Limb (tissue), 2 donors: ENCODE results near the gene FAM120B.
A peak's percentile ranks its signal among the peaks of the same experiment; 100 is the strongest.

Experiments used
- DNase-seq, 2 donors: peaks; one replicate each; pipeline ENCODE4 v3.0.0-alpha.2; 2016; ENCODE audit errors: extremely low spot score in 2 of 2

Gene FAM120B

DNA sequence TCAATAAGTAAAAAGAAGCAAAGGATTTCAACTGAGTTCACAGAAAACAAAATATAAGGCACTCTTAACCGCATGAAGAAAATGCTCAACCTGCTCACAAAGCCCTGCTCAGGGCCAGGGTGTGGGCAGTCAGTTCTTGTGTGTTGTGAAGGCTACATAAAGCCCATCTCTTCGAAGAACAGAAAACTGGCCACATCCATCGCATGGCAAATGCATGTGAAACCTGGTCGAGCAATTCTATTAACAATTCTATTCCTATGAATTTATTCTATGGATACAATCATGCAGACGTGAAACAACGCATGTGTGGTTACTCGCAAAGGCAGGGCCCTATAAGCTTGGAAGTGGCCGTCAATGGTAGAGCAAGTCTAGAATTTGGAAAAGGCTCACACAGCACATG is 136.0 kb downstream of the FAM120B start:
- DNase-seq: no peak

DNA sequence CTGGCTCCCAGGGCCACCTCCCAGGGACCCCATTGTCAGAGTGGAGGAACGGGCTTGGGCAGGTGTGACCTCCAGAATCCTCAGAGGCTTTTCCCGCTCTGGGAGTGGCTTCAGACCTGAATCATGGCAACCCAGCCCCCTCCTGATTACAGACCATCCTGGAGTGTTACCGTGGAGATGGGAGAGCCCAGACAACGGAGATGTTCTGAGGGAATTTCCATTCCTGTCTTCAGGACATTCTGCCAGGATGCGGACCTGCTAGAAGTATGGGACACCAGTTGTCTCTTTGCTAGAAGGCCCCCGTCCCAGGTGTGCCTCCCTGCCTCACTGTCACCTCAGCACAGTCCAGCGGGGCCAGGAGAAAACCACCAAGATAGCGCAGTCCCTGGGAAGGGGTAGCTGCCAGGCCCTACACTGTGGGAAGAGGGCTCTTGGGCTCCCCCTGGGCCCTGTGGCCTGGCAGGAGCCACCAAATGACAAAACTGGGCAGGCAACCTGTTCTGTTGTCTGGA is 136.6 kb downstream of the FAM120B start:
- DNase-seq: peak in 1 of 2 donors; percentile 24

DNA sequence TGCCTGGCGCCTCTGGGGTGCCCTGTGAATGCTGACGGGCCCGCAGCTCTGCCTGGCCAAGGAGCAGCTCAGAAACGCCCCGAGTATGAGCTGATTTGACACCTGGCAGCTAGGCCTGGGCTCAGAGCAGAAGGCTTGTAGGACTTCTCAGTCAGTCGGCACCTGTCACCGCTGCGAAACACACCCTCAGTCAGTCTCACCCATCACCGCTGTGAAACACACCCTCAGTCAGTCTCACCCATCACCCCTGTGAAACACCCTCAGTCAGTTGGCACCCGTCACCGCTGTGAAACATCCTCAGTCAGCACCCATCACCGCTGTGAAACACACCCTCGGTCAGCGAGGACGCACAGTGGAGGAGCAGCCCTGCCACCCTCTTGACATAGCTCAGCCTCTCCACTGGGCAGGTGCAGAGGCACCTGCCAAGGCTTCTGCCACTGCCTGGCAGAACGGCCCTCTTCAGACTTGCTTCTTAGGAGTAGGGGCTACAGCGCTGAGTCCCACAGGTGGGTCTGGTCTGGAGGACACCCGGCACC is 137.6 kb downstream of the FAM120B start:
- peak in 1 of 2 donors; percentile 23 for DNase-seq

DNA sequence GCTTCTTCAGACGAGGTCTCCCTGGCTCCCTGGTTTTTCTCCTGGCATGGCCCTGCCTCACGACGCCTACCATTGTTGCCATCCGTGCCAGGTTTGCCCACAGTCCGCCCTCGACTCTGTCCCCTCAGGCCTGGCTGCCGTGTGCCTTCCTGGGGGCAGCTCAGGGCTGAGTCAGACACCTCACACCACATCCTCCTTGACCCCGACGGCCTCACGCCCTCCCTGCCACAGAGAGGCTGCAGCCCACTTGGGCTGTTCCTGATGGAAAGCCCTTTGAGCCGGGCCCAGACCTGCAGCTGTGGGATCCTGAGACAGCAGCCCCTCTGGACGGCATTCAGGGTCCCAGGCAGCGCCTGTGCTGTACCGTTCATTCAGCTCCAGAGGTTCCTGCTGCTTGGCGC is 138.3 kb downstream of the FAM120B start:
- DNase-seq: peak in 1 of 2 donors; percentile 34

DNA sequence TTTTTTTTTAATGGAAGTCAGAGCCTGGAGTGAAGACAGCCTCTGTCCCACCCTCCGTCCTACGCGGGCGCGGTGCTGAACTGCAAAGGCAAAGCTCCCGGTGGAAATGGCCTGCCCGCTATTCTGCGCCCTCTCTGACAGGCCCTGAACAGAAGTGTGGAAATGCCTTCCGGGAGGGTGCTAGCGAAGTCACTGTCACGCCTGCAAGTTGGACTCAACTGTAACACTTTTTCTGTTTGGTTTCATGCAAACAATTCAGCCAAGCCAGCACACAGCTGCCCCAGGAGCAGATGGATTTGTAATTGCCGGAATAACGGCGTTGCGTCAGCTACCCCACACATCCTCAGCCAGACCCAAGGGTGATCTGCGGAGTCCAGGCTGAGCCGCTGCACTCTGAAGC is 138.9 kb downstream of the FAM120B start:
- peak; percentile 52 to 58 for DNase-seq

DNA sequence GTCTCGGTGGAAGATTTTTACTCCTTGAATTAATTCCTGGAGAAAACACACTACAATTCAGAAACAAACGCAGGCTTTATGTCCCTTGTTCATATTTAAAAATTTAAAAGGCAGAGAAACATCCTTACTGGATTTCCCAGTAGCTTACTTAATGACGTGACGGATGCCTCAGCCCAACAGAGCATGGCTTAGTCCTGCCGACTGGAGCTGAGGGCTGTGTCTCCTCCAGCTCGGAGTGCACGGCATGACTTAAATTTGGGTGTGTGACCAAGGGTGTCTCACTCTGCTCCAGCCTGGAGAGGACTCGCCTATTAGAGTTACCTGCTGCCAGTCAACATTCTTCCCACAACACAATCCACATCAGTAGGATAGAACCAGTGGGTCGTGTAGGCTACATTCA is 139.4 kb downstream of the FAM120B start:
- peak in 1 of 2 donors; percentile 27 for DNase-seq

DNA sequence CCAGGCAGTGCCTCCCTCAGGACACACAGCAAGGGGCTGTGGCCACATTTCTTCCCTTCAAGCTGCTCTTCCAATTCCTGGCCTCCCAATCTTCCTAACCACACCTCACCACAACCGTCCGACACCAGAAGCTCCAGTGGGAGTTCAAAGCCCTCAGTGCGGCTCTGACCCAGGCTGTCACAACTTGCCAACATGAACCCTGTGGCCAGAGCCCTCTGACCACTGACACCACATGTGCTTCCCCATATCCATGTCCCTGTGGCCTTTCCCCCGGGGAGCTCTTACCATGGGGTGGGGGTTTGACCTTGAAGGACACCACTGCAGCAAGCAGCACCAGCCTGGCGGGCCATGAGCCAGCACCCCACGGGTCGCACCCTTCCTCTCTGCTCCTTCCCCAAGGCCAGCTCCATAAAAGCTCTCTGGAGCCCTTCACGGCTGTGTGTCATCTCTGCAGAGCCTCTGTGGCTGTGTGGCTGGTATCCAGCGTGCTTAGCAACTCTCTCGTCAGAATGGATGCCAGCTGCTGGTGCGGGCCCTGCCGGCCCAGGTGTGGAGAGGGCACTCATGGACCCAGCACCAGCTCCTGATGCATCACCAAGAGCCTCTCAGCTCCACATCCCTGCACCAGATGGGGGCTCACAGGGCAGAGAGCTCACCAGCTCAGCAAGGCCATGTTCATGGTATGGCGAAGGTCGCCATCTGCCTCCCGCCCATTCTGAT is 140.4 kb downstream of the FAM120B start:
- peak in 1 of 2 donors; percentile 21 for DNase-seq

DNA sequence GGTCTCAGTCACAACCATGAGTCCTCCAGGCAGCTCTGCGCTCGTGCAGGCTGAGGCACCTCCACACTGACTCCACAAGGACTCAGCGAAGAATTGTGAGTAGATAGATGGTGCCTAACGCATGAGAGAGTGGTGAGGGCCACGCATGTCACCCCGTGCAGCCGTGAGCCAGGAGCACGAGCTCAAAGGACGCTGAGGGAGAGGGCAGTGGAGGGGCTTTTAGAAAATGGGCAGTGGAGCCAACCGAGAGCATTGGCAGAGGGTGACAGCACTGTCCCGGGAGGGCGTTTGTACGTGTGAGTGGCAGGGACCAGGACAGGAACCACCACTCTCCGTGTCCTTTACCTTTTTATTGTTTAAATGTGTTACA is 141.0 kb downstream of the FAM120B start:
- DNase-seq: no peak

DNA sequence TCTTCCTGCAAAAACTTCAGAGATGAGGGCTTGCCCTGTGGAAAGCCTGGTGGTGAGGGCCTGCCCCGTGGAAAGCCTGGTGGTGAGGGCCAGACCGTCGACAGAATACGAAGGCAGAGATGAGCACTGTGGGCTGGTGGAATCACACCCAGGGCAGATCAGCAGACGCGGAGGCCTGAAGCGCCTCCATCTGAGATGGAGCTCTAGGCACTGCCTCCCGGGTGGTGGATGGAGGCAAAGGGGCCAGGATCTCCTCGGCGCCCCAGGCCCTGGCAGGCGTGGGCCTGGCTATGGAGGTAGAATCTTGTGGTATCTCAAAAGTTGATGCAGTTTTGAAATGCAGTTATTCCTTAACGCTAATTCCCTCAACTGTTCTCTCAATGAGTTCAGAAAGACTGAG is 141.8 kb downstream of the FAM120B start:
- peak in 1 of 2 donors; percentile 12 for DNase-seq

DNA sequence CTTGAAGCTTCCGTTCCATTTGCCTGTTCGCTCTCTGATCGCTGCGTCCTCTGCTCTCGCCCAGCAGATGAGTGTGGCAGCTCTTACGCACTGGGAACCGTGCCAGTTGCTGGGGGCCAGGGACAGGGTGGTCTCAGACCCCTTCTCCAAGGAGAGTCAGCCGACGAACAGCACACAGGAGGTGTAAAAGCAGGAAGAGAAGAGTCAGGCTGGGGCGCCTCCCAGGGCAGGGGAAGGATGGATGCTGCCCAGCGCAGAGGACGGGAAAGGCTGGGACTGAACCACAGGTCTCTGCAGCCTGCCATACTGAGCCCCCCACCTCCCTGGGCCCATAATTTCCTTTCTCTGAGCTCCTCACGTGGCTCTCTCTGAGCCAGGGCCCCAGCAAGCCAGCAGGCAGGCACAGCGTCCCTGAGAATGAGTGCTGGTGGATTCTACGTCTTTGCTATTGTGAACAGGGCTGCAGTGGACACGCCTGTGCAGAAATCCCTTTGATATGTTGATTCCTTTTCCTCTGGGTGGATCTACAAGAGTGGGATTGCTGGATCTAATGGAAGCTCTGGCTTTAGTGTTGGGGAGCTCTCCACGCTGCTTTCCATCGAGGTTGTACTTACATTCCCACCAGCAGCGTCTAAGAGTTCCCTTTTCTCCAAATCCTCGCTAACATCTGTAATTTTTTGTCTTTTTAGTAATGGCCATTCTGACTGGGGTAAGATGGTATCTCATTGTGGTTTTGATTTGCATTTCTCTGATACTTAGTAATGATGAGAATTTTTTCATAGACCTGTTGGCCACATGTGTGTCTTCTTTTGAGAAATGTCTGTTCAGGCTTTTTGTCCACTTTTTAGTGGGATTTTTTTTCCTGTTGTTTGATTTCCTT is 142.4 kb downstream of the FAM120B start:
- peak in 1 of 2 donors; percentile 40 for DNase-seq

DNA sequence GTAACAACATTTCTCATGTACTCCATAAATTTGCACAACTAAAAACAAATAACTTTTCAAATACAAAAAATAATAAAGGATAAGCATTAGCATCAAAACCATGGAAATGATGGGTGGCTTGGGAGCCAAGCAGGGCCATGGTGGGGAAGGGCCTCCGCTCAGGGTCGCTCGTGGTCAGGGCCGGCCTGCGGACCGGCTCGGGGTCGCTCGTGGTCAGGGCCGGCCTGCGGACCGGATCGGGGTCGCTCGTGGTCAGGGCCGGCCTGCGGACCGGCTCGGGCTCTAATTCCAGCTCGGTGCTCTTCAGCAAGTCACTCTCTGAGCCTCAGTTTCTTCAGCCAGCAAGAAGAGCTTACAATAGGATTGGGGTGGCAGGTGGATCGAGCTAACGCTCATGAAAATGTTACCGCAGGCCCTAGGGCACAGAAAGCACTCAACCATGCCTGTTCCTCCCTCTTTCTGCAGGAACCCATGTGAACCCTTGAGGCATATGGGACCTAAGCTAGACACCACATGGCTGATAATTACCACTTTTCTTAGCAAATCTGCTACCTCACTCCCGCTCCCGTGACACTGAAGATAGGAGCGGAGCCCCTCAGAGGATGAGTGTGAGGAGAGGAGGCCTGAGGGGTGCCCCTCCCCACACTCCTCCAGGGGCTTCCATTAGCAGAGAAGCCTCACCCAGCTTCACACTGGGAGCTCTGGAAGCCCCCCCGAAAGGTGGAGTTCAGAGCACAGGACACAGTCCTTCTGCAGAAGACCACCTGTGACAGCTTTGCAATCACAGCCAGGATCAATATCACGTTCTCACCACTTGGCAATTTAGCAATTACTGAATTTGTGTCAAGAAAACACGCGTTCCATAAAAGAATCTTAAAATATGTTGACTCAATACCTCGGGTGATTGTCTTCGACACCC is 143.5 kb downstream of the FAM120B start:
- DNase-seq: peak in 1 of 2 donors; percentile 21

DNA sequence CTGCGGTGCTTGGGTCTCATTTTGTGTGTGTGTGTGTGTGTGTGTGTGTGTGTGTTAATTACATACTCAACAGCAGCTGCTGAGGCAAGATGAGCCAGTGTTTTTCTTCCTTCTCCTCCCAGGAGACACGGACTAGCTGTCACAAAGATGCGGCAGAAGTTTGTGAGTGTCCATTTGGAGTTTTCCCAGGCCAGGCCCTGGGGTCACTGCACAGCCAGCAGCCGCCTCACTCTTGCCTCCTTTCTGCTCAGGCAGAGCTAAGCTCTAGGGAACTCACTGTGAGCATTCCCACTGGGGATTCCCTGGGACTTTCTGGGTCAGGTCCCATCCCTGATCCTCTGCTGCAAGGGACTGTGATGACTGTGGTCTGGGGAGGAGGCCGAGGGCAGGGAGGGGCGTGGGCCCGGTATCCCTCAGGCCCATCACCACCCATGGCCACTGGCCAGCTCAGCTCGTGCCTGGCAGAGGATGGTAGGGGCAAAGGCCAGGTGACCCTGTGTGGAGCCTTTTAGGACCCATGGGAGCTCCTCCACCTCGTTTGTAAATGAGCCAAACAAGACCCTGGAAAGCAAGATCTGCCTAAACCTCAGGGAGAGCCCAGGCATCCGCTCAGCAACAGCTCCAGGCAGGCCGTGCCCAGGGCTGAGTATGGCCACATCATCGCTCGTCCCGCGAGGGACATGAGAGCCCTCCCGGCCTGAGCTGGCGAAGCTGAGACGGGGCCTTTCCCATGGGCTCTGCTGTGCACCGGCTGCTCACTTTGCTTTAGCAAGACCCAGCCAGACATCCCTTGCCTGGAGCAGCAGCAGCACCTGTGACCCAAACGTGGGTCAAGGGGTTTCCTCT is 144.6 kb downstream of the FAM120B start:
- peak in 1 of 2 donors; percentile 23 for DNase-seq

DNA sequence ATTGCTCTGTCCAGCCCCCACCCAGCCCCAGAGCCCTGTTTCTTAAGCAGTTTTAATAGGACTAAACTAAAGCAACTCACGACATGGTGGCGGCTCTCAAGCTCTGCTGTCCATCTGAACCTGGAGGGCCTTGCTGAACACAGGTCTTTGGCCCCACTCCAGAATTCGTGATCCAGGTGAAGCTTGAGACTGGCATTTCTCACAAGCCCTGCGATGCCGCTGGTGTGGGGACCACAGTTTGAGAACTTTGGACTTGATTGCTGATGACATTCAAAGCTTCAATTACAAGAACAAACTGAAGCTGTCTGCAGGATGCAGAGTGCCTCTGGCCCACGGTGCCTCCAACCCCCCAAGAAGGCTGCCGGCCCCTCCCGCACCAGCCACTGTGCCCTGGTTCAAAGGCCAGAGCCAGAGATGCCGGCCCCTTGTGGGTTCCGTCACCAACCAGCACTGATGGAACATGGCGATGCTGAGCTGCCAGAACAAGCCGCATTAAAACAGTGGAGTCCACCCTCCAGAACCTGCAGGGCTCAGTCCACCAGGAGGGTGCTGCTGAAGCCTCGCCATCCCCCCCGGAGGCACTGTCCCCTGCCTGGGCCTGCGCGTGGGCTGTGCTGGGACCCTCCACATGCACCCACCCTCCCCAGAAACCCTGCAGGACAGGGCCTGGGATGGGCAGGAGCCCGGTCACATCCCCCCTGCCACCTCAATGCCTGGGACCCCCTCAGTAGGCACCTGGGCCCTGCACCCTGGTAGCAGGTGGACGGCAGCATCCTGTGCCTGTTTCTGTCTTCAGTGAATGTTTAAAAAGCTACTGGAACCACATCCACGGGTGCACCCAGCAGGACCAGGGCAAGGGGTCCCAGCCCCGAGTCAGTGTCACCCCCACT is 145.4 kb downstream of the FAM120B start:
- DNase-seq: peak in 1 of 2 donors; percentile 14

DNA sequence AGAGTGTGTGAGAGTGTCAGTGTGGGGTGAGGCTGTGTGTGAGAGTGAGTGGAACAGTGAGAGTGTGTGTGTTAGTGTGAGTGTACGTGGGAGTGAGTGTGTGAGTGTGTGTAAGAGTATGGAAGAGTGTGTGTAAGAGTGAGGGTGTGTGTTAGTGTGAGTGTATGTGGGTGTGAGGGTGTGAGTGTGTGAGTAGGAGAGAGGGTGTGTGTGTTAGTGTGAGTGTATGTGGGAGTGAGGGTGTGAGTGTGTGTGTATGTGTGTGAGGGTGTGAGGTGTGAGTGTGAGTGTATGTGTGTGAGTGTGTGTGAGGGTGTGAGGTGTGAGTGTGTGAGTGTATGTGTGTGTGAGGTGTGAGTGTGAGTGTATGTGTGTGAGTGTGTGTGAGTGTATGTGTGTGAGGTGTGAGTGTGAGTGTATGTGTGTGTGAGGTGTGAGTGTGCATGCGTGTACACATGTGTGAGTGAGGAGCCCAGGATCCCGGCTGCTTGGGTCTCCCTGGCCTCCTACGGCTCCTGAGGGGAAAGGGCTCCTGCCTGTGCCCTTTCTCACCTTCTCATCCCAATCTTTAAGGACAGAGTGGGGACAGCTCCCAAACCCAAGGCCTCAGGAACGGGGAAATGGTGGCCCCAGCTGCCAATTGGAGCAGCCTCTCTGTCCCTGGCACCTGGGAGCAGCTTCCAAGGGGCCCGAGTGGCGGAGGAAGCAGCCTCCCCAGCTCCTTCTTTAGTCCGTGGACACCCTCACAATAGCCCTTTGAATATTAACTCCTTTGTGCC is 146.4 kb downstream of the FAM120B start:
- DNase-seq: peak in 1 of 2 donors; percentile 24

DNA sequence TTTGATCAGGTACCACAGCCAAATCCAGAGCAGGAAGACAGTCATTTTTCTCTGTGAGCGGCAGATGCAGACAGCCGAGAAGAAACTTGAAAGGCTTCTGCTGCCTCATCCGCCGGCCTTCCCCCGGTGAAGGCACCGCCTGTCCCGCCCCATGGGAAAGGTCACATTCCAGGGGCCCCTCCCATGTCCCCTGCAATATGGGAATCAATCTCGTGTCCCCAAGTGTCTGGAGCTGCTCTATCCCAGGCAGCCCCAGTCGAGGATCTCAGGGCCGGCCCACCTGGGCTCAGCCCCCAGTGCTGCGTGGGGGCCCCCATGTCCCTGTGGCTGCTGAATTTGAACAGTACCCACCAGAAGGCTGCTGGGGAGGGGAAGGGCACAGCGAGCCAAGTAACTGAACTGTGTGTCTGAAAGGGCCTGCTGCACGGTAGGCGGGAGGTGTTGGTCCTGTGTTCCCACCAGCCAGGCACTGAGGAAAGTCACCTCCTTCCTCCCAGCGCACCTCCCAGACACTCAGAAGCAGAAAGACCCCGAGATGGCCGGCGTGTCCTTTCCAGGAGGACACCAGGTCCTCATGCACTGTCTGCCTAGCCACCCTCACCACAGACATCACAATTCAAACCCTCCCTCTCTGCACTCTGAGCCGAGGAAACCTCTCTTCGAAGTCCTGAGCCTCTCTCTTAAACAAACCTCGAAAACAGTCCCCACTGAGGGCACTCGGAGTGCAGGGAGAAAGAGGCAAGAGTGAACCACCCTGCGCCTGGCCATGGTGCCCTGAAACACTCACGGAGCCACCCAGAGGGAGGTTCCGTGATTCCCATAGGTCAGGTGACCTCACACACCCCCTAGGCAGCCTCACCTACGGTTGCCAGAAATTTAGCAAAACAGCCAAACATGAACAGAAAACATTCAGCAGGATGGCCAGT is 147.3 kb downstream of the FAM120B start:
- peak in 1 of 2 donors; percentile 22 for DNase-seq

DNA sequence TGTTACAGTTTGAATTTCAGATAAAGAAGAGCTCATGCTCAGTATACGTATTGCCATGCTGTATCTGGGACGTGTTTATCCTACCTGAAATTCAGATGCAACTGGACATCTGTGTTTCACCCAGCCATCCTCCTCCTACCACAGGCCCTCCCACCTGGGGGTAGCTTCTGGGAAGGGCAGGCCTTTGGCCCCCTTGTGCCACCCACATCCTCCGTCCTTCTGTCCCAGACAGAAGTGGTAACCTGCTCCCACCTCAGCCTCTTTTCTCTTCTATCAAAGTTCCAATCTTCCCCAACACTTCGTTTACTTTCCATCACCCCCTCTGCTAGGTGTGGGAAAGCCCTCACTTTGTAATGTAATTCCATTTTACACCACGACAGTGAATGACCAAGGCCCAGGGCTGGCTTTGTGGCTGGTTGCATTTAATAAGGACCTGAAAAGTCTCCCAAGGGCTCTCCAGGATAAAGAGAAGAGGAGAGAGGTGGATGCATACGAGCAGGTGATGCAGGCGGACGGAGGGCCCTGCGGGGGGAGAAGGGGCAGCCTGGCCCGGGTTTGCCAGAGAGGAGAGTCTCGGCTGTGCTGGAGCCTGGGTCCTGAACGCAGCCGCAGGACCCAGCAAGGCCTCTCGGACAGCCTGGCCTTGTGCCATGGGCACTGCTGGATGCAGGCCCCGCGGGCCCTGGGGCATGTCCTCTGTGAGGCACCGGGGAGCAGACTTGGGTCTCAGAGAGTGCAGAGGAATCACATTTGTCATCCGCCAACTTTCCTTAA is 148.1 kb downstream of the FAM120B start:
- DNase-seq: peak in 1 of 2 donors; percentile 12
